GM19351 (cell line): ENCODE data around the gene PATJ.

Experiments used
- ATAC-seq: cut with Tn5 transposase; IDR thresholded peaks from one replicate; pipeline ENCODE4 v1.9.1; 2021; ENCODE audit warnings: mild to moderate bottlenecking, moderate library complexity; ENCODE audit not compliant: unreplicated experiment

The PATJ gene

DNA sequence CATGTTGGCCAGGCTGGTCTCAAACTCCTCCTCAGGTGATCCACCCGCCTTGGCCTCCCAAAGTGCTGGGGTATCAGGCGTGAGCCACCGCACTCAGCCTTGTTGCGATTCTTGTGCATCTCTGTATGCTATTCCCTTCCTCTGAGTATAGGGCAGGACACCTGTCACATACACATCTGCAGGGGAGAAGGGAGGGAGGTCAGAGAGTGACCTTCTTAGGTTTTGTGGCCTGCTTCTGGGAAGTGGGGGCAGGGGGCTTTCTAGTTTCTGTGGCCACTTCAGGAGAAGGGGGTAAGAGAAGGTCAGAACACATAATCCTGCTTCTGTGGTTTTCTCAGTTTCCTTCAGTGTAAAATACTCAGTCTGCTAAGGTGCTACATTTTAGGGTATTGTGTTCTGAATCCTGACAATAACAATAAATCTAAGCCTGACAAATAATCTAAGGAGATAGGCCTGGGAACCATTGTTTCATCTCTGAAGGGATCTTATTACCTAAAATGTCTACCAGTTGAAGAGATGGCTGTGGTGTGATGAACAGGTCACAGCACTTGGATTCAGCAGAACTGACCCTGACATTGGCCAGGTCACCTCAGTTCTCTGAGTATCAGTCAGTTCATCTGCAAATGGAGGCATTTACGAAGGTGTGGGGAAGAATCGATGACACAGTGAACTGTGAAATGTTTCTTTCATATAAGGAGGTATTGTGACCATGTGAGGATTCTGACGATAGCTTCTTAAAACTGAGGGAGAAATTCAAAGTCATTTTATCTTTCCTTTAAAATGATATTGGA, 239.8 kb downstream of the PATJ start:
- no peak for ATAC-seq

DNA sequence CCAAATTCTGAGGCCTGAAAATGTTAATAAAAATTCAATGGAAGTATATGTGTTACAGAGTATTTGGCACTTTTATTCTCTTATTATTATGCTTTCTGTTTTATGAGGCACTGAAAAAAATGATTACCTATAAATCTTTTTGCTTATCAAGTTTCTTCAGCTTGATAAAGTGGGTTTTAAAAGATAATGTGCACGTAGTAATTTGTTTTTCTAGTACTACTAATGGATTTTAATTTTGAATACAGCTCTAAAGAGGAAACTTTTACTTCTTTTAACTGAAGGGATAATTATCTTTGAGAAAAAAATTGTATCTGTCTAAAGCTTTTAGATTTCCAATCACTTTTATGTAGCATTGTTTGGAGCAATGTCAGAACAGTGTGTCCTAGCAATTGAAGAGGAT, 241.0 kb downstream of the PATJ start:
- no peak for ATAC-seq

DNA sequence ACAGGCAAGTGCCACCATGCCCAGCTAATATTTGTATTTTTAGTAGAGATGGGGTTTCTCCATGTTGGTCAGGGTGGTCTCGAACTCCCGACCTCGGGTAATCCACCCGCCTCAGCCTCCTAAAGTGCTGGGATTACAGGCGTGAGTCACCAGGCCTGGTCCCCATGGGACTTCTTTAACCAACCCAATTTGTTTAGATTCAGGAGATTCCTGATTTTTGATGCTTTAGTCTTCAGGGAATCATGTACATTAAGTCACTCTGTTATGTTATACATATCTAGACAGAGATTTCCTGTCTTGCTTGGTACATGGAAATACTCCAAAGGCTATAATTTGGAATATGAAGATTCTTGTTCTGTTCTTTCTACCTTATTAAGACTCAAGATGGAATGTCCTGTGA, 250.0 kb downstream of the PATJ start:
- no peak for ATAC-seq

DNA sequence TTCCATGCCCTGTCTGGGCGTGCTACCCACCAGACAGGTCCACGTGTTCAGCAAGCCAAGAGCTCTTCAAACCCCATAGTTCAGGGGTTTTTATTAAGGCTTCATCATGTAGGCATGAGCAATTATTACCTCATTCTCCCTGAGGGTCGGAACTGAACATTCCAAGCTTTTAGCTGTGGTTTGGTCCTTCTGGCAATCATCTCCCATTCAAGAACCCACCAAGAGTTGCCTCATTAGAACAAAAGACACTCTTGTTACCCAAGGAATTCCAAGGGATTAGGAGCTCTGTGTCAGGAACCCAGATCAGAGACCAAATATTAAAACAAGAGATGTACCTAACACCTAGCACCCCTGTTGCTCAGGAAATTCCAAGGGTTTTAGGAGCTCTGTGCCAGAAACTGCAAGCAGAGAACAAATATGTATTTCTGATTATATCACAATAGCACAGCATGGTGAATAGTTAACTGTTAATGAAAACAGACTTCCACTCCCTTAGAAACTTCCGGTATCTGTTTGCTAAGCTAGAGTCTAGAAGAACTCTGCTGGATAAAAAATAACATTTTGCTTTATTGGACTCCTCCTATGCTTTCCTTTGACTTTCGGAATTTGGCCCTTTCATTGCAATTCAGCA, 251.2 kb downstream of the PATJ start:
- no peak for ATAC-seq

DNA sequence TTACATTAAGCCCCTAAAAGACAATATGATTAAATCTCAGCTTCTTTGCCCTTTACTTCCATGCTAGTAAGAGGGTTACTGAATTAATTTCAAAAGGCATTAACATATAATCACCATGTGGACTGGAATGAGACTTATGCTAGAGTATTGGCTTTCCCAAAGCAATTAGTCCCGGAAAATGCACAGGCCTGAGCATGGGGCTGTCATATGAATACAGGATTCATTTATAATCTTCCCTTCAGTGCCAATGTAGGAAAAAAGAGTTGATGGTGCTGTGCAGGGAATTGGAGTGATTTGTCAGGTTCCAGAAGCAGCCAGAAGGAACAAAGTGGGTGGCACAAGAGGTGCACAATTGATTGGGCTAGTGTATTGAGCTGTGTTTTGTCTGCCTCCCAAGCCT, 253.4 kb downstream of the PATJ start:
- ATAC-seq: no peak

DNA sequence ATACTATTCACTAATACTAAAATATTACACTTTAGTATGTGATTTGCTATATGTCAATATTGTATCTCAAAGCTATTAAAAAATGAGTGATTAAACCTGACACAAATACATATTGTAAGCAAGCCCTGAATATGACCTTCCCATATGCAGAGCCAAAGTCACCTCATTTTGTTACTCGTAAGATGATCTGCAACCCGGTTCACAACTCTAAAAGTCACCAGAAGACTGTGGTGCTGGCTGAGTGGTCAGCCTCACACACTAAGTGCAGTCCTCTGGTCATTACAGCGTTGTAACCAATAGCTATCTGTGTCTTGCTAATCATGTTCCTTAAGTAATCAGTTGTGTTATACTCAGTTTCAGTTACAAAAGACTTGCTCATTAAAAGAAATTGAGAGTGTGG, 254.8 kb downstream of the PATJ start:
- no peak for ATAC-seq

DNA sequence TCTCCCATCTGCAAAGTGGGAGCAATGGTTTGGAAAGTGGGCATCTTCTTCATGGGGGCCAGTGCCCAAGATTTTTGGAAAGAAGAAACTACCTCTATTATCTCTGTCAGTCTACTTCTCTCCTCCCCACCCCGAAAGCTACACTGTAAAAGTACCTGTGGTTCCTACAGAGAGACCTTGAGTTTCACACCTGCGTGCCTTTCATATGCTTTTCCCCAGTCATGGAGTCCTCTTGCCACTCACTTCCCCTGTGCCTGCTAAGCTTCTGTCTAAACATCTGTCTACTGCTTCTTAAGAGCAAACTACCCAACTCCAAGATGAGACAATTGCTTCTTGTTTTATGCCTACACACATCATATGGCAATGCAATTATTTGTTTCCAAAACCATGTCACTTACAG, 261.5 kb downstream of the PATJ start:
- no peak for ATAC-seq

DNA sequence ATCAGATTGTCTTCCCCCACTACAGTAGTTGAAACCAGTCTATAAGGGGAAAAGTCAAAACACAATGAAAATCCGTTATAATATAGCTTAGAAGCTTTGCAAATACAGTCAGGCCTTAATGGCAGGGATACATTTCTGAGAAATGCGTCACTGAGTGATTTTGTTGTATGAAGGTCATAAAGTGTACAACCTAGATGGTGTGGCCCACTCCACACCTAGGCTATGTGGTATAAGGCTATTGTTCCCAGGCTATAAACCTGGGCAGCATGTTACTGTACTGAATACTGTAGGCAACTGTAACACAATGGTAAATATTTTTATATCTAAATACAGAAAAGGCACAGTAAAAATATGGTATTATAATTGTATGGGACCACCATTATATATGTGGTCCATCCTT, 264.4 kb downstream of the PATJ start:
- no peak for ATAC-seq

DNA sequence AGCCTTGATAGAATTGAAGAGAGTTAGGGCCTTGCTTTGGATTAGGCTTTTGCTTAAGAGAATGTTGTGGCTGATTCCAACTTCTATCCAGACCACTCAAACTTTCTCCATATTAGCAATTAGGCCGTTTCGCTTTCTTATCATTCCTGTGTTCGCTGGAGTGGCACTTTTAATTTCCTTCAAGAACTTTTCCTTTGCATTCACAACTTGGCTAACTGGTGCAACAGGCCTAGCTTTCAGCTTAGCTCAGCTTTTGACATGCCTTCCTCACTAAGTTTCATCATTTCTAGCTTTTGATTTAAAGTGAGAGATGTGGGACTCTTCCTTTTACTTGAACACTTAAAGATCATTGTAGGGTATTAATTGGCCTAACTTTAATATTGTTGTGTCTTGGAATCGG, 268.7 kb downstream of the PATJ start:
- ATAC-seq: no peak

DNA sequence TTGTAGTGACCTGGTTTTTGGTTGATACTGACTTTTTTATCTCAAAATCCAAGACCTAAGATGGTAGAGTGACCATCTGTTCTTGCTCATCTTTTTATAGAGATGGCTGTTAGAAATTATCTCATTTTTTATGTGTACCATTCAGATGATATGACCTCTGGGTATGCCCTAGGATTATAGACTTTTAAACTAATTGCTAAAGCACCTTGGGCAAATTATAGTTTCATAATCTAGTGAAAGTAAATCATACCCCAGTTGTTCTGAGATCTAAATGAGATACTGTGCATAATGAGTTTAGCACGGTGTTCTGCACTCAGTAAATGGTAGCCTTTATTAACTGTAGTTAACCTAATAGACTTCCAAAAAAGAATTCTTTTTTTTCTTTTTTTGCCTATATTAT, 269.8 kb downstream of the PATJ start:
- ATAC-seq: no peak

DNA sequence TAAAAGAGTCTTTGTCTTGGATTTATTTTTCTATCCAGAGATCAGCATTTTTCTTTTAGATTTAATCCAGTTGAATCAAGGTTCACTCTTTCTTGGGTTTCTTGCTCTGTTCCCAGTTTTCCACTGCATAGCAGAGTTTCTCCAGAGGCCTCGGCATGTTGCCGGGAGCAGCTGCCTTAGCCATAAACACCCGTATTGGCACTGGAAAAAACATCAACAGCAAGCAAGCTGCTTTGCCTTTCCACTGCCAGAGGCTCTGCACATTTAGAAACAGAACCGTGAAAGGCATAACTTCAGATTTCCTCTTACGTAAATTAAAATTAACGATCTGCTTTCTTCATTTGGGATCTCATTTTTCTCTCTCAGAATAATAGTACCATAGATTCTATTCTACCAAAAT, 270.6 kb downstream of the PATJ start:
- ATAC-seq: no peak

DNA sequence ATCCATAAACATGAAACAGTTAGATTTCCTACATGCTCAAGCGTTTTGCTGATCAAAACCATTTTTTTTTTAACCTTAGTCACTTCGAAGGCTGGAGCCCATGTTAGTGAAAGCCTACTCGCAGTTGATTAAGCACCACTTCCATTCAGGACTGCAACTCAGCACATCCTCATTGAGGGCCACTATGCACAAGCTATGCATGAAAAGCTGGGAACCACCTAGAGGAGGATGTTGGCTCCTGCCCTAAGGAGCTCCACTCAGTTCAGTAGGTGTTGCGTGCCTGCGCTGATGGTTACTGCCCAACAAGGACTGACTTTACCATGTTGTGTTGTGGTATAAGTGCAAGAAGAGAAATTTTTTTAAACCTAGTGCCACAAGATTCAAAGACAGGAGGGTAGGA, 271.0 kb downstream of the PATJ start:
- ATAC-seq: no peak

DNA sequence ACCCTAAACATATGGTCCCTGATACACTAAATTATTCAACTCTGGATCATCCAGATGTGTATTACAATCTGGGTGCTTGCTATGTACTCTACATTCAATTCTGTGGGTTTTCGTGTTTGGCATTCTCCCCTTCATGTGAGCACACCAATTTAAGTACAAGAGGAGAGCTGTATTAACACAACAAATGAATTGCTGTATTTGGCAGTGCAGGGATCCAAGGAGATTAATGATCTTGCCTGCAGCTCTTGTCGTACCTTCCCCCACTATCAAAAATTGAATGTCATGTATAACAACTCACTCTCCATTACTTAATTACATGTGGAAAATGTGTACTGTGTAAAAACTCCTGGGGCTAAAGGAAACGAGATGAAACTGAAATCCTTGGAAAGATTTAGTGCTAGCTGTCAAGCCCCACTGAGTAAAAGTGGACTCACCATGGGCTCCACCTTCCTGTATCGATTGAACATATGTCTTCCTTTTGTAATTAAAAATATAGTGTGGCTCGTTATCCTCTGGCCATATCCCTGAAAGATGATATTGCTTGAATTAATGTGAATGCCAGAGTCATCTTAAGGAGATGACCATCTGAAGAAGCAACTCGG, 280.2 kb downstream of the PATJ start:
- no peak for ATAC-seq

DNA sequence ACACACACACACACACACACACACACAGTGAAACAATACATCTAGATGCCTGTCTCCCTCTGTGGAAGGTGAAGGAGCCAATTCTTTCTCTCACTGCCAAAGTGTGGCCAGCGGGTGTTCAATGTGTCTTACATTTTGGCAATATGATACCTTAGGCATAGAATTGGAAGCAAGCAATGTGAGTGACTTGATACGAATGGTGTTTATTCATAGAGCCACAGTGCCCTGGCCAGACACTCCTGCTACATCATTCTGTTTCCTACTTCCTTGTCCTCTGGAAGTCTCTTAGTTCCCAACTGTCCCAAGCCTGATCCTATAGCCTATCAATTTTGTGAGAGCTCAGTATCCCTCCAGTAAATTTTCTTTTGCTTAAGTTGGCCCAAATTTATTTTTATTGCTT, 282.4 kb downstream of the PATJ start:
- no peak for ATAC-seq

DNA sequence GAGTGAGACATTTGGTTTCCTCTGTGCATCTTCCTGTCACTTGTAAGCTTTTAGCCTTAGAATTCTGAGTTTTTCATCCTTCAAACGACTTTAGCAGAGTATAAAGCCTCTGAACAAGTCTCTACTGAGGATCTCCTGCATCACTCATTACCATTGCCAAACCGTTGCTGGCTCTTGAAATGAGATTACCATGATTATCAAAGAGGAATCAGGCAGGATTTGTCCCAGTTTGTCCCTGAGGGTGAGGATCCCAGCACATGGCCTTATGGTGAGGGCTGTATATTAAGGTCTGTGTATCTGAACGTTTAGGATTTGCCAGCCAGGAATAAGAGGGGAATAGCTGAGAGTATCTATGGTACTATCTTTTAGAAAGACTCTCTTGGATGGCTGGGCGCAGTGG, 282.9 kb downstream of the PATJ start:
- no peak for ATAC-seq

DNA sequence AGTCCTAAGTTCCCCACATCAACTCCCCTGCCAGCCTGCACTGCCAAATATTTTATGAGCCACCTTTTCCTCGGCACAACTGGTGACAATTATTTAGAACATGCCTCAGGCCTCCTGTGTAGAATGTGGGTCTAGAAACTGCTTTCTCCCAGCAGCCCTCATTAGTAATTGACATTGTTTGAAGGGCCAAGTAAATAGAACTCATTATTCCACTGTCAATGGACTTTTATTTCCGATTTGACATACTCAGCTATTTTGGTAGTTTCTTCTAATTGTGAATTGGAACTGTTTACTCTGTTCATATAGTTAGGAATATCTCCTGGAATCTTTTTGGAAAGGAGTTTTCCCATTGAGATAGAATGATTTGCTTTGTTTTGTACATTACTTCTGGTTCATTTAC, 283.6 kb downstream of the PATJ start:
- no peak for ATAC-seq

DNA sequence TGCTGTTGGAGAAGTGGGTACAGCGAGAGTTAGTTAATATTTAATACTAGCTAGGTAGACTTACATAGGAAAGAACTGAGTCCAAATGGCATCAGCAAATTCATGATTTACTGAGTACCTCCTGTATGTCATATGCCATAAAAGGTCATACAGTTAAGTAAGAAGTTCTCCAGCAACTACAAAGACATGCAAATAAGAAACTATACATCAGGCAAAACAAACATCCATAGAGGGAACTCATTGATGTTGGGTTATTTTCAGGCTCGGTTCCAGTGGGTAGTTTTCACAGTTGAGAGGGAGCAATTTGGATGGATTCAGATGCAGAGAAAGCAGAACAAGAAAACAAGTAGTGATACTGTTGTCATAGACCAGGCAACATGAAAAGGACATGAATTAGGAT, 287.4 kb downstream of the PATJ start:
- ATAC-seq: no peak

DNA sequence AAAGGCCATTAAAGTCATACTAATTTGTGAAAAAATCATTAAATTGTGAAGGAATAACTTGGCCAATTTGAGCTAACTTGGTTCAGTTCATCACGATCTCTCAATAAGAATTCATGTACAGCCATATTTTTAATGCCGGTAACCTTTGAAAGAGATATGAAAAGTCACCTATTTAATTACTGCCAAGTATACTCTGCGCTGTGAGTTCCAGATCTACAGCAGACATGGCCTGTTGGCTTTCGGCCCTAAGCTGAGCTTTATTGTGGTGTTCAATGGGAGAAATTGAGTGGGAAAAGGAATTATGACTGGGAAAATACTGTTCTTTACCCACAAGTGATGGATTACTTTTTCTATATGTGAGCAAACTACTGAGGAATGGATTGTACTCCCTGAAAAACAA, 292.5 kb downstream of the PATJ start:
- no peak for ATAC-seq

DNA sequence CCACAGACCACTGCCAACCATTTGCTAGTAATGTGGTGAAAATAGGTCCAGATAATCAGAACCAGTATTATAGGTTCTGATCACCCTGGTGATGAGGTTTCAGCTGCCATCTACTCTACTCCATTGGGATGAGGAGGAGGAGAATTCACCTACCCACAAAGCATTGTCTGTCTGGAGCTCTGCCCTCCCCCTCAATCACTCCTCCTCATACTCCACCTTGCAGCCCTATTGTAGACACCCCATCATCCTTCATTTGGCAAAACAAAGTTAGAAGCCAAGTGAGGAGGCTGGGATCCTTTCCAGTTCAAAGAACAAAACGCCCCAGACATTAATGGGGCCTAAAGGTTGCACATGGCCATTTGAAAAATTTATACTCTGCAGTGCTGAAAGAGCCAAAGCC, 295.0 kb downstream of the PATJ start:
- ATAC-seq: no peak

DNA sequence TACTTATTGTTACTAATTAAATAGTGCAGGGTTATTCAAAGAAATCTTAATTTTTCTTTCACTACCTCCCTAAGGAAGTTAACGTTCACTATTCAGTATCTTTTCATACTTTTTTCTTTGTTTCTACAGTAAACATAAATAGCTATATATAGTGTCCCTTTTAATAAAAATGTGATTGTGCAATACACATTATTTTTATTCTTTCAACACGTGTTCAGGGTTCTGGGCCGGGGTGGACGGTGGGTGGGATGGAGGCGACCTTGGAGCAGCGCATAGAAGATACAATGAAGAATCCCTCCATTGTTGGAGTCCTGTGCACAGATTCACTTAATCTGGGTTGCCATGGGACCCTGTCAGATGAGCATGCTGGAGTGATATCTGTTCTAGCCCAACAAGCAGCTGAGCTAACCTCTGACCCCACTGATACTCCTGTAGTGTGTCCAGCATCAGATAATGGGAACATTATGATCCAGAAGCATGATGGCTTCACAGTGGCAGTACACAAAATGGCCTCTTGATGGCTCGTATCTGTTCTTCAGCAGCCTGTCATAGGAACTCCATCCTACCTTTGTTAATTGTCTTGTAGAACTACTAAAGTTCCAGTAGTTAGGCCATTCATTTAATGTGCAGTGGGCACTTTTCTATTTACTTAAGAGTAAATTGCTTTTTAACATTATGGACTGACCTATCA, 296.5 kb downstream of the PATJ start:
- no peak for ATAC-seq

DNA sequence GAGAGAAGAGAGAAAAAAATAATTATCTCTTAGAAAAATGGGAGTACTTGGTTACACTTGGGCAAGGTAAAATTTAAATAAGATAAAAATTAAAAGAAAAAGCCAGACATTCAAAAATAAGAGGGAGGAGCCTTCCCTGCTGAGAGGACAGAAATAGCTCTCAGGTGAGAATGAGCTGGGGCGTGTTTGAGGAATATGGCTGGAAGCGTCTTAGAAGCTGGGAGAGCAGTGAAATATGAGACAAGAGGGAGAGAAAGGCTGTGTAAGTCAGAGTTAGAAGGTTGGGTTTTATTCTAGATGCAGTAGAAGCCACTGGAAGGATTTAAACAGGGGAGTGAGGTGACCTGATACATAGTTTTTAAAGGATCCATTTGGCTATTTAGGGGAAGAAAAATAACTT, 298.2 kb downstream of the PATJ start:
- ATAC-seq: no peak

DNA sequence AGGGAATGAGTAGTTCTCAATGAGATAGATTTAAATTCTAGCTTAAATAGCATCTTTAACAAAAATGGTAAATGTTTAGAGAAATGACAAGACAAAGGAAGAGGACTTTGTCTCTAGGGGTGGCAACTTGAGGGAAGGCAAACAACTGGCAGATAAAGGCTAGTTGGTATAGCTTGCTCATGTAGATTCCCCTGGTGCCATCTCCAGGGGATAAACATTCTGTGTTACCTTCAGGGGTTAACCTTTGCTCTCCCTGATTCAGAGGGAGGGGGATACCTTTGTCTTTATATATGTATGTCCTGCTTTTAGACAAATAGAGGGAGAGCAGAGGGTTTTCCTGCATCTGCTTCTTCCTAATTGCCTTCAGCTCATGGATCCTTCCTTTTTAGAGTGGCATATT, 298.7 kb downstream of the PATJ start:
- no peak for ATAC-seq
